ENCODE results near the gene IL32. TPM values are rescaled to one million over a fixed set of nuclear protein-coding genes. Genes with fewer than 3 reads are reported as not detected.
"Not testable (repeated sequence)": the region's sequence is repeated elsewhere in the genome, so short reads cannot be mapped to it uniquely, and the experiment has no call there.

IL32 gene
- total RNA-seq, 2 donors from 2014 or later, result 2.0 to 4.0 TPM

DNA sequence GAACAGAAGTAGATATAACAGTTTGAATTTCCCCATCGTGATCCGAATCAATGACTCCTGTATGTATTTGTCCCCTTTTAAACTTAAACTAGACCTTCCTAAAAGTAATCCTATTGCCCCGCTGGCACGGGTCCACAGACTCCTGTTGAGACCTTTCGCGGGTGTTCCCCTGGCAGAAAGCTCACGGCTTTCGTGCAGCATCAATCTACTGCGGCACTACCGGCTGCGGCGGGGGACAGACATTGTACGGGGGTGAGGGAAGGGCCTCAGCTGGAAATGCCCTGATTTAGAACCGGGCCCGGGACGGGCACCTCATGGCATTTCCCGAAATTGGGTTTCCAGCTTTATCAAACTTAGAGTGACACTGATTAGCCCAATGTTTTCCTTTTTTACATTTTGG, 14.6 kb downstream of the IL32 start:
- TF ChIP-seq, protein P1, sequence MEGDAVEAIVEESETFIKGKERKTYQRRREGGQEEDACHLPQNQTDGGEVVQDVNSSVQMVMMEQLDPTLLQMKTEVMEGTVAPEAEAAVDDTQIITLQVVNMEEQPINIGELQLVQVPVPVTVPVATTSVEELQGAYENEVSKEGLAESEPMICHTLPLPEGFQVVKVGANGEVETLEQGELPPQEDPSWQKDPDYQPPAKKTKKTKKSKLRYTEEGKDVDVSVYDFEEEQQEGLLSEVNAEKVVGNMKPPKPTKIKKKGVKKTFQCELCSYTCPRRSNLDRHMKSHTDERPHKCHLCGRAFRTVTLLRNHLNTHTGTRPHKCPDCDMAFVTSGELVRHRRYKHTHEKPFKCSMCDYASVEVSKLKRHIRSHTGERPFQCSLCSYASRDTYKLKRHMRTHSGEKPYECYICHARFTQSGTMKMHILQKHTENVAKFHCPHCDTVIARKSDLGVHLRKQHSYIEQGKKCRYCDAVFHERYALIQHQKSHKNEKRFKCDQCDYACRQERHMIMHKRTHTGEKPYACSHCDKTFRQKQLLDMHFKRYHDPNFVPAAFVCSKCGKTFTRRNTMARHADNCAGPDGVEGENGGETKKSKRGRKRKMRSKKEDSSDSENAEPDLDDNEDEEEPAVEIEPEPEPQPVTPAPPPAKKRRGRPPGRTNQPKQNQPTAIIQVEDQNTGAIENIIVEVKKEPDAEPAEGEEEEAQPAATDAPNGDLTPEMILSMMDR (conservative IDR thresholded peaks at IDR 0.05), result no peak
- DNase-seq, result no peak
- no peaks in the 10 kb centered on the region for H3K27me3 ChIP-seq (ENCODE audit: control insufficient read depth, insufficient read depth, low read length, poor library complexity, severe bottlenecking)
- H3K4me1 Mint-ChIP-seq, result peaks cover 8% of the 10 kb centered on the region
- H3K27ac ChIP-seq (ENCODE audit: low read depth, low read length), result no peak overlapping the region
- no peaks in the 10 kb centered on the region for H3K36me3 ChIP-seq (ENCODE audit: control insufficient read depth, insufficient read depth, low read length)
- H3K9me3 Mint-ChIP-seq, result peaks cover 3% of the 10 kb centered on the region
- WGBS, 2 experiments (ENCODE audit: insufficient coverage in 1 of 2, insufficient read length in 1 of 2), result 94 to 95% methylated on average over 17 of the region's 17 CpGs
- no peak overlapping the region for H3K4me3 ChIP-seq (ENCODE audit: low read length)
- H3K4me3 Mint-ChIP-seq, result no peak overlapping the region
- H3K4me1 ChIP-seq (ENCODE audit: control insufficient read depth, insufficient read depth, low read length), result no peaks in the 10 kb centered on the region
- H3K36me3 Mint-ChIP-seq (ENCODE audit: low read depth), result no peaks in the 10 kb centered on the region
- no peaks in the 10 kb centered on the region for H3K27me3 Mint-ChIP-seq (ENCODE audit: insufficient read depth)
- H3K9ac ChIP-seq (ENCODE audit: extremely low read depth, low read length, poor library complexity, severe bottlenecking), result no peak overlapping the region
- H3K27ac Mint-ChIP-seq, result no peak overlapping the region
- no peaks in the 10 kb centered on the region for H3K9me3 ChIP-seq (ENCODE audit: control insufficient read depth, low read length)

DNA sequence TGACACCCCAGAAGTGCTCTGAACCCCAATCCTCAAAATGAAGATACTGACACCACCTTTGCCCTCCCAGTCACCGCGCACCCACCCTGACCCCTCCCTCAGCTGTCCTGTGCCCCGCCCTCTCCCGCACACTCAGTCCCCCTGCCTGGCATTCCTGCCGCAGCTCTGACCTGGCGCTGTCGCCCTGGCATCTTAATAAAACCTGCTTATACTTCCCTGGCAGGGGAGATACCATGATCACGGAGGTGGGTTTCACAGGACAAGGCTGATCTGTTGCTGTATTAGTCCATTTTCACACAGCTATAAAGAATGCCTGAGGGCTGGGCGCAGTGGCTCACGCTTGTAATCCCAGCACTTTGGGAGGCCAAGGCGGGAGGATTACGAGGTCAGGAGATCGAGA, 16.5 kb downstream of the IL32 start:
- not testable (repeated sequence) for H3K36me3 Mint-ChIP-seq (ENCODE audit: low read depth)
- WGBS, 2 experiments (ENCODE audit: insufficient coverage in 1 of 2, insufficient read length in 1 of 2), result 96 to 97% methylated on average over 8 to 13 of the region's 13 CpGs

DNA sequence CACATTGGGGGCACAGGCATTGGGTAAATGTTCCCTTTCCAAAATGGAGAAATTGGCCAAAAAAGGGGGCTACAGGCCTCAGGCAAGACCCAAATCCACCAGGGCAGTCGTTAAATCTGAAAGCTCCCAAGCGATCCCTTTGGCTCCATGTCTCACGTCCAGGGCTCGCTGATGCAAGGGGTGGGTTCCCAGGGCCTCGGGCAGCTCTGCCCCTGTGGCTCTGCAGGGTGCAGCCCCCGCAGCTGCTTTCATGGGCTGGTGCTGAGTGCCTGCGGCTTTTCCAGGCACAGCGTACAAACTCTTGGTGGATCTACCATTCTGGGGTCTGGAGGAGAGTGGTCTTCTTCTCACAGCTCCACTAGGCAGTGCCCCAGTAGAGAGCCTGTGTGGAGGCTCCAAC, 18.0 kb downstream of the IL32 start:
- H3K27me3 Mint-ChIP-seq (ENCODE audit: insufficient read depth); H3K27ac Mint-ChIP-seq; H3K27ac ChIP-seq (ENCODE audit: low read depth, low read length); H3K9me3 ChIP-seq (ENCODE audit: control insufficient read depth, low read length); H3K4me1 ChIP-seq (ENCODE audit: control insufficient read depth, insufficient read depth, low read length); H3K36me3 Mint-ChIP-seq (ENCODE audit: low read depth); H3K9me3 Mint-ChIP-seq; H3K36me3 ChIP-seq (ENCODE audit: control insufficient read depth, insufficient read depth, low read length); DNase-seq; H3K4me3 ChIP-seq (ENCODE audit: low read length); H3K27me3 ChIP-seq (ENCODE audit: control insufficient read depth, insufficient read depth, low read length, poor library complexity, severe bottlenecking); H3K9ac ChIP-seq (ENCODE audit: extremely low read depth, low read length, poor library complexity, severe bottlenecking); H3K4me3 Mint-ChIP-seq: not testable (repeated sequence)
- H3K4me1 Mint-ChIP-seq, result peaks cover 13% of the 10 kb centered on the region
- WGBS, 2 experiments (ENCODE audit: insufficient coverage in 1 of 2, insufficient read length in 1 of 2), result 90 to 93% methylated on average over 7 to 8 of the region's 8 CpGs

More for the DNA sequence above, 16.5 kb downstream of the IL32 start:
- not testable (repeated sequence) for H3K27me3 ChIP-seq (ENCODE audit: control insufficient read depth, insufficient read depth, low read length, poor library complexity, severe bottlenecking); H3K4me3 ChIP-seq (ENCODE audit: low read length); H3K4me1 ChIP-seq (ENCODE audit: control insufficient read depth, insufficient read depth, low read length); DNase-seq; H3K9me3 Mint-ChIP-seq; H3K4me3 Mint-ChIP-seq; H3K27ac ChIP-seq (ENCODE audit: low read depth, low read length); H3K27me3 Mint-ChIP-seq (ENCODE audit: insufficient read depth); H3K9me3 ChIP-seq (ENCODE audit: control insufficient read depth, low read length); H3K36me3 ChIP-seq (ENCODE audit: control insufficient read depth, insufficient read depth, low read length); H3K9ac ChIP-seq (ENCODE audit: extremely low read depth, low read length, poor library complexity, severe bottlenecking); H3K4me1 Mint-ChIP-seq; H3K27ac Mint-ChIP-seq

DNA sequence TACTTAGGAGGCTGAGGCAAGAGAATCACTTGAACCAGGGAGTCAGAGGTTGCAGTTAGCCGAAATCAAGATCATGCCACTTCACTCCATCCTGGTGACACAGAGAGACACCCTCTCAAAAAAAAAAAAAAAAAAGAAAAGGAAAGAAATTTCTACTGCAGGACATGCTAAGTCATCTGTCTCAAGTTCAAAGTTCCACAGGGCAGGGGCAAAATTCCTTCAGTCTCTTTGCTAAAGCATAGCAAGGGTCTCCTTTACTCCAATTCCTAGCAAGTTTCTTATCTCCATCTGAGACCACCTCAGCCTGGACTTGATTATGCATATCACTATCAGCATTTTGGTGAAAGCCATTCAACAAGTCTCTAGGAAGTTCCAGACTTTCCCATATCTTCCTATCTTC, 19.1 kb downstream of the IL32 start:
- Mint-ChIP-seq H3K27me3 (ENCODE audit: insufficient read depth) (no peaks in the 10 kb centered on the region), H3K4me1 (peaks cover 10% of the 10 kb centered on the region), H3K36me3 (ENCODE audit: low read depth) (peaks cover 8% of the 10 kb centered on the region), H3K9me3 (peaks cover 3% of the 10 kb centered on the region), H3K4me3 (no peak overlapping the region), H3K27ac (no peak overlapping the region)
- WGBS, 2 experiments (ENCODE audit: insufficient coverage in 1 of 2, insufficient read length in 1 of 2), result 91 to 100% methylated on average over 1 of the region's 1 CpG
- no peaks in the 10 kb centered on the region for H3K9me3 ChIP-seq (ENCODE audit: control insufficient read depth, low read length)
- H3K4me3 ChIP-seq (ENCODE audit: low read length), result no peak overlapping the region
- no peak for DNase-seq
- no peak overlapping the region for H3K27ac ChIP-seq (ENCODE audit: low read depth, low read length)
- no peak overlapping the region for H3K9ac ChIP-seq (ENCODE audit: extremely low read depth, low read length, poor library complexity, severe bottlenecking)
- TF ChIP-seq, protein P1 (conservative IDR thresholded peaks at IDR 0.05), result no peak
- H3K4me1 ChIP-seq (ENCODE audit: control insufficient read depth, insufficient read depth, low read length), result no peaks in the 10 kb centered on the region
- H3K36me3 ChIP-seq (ENCODE audit: control insufficient read depth, insufficient read depth, low read length), result no peaks in the 10 kb centered on the region
- no peaks in the 10 kb centered on the region for H3K27me3 ChIP-seq (ENCODE audit: control insufficient read depth, insufficient read depth, low read length, poor library complexity, severe bottlenecking)

Measured in endodermal cell (in vitro differentiated cells).